Retinal pigment epithelial cell (primary cell): Measurements from ENCODE around the gene RTL10.

Source experiments
- DNase-seq: peaks from one replicate; pipeline ENCODE4 v3.0.0-alpha.2; 2010; ENCODE audit warnings: low read depth
- H3K4me3 ChIP-seq: 2 replicates; pipeline ENCODE4 v1.5.1; 2011; ENCODE audit warnings: mild to moderate bottlenecking, low read length, control low read depth, moderate library complexity
- CTCF ChIP-seq: conservative IDR thresholded peaks from 2 replicates; pipeline ENCODE4 v1.5.1; 2011; ENCODE audit warnings: low read depth, low read length, control low read depth, inconsistent platforms

The RTL10 gene

DNA sequence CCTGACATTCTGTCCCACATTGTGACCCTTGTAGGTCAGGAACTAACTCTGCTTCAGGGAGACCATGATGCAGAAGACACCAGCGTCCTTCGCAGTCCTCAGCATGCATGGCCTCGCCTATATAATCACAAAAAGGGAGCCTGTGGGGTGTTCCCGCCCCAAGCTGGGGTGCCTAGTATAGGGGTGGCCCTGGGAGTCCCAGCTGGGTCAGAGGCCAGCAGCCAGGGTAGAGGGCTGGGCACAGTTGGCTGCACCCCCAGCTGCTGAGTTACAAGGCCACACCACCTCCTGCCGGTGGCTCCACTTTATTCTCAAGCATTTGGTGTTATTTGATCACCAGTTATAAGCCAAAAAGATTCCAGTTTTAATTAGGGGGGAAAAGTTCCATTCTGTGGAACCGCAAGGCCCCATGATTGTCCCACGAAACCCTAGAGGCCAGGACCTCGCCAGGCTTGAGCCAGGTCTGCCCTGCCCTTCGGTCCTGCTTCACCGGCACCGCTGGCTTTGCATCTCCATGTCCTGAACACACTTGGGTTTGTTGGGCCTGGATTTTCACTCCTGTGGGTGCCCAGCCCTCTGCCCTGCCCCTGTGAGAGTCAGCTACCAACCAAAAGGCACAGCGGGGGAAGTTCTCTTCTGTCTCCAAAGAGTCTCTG is 15.0 kb upstream of the RTL10 start:
- DNase-seq: no peak
- no peak for TF ChIP-seq CTCF
- no peak overlapping the region for H3K4me3 ChIP-seq

DNA sequence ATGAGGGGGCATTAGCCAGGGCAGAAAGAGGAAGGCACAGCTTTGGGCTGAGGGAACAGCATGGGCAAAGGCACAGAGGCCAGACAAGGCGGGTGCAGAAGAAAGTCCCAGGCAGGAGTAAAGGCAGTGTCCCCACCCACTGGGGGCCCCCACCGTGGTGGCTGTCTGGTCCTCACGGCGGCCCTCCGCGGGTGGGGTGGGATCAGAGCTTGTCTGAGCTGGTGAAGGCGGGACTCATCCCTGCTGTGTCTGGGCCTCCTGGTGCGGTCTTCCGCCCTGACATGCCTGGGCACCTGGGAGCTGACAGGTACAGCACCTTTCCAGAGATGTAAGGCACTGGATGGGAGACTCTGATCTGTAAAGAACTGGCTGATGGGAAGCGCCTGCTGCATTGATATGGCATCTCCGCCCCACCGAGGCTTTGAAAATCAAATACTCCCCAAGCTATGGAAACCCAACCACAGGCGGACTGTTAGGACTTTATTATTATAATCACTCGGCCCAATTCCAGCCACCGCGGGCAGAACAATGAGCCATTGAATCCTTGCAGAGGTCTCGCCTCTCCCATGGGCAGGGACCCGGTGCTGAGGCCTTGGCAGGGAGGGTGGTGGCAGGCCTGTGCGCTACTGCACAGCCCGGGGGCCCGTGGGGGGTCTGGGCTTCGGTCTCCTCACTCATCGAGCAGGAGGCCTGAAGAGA is 14.2 kb upstream of the RTL10 start:
- TF ChIP-seq CTCF: no peak
- H3K4me3 ChIP-seq: no peak overlapping the region
- DNase-seq: no peak

- TF ChIP-seq CTCF: no peak
- no peak for DNase-seq
- no peak overlapping the region for H3K4me3 ChIP-seq
Measured at GRCh38 chr22:19868333-19868732, 13.7 kb upstream of the RTL10 start.

DNA sequence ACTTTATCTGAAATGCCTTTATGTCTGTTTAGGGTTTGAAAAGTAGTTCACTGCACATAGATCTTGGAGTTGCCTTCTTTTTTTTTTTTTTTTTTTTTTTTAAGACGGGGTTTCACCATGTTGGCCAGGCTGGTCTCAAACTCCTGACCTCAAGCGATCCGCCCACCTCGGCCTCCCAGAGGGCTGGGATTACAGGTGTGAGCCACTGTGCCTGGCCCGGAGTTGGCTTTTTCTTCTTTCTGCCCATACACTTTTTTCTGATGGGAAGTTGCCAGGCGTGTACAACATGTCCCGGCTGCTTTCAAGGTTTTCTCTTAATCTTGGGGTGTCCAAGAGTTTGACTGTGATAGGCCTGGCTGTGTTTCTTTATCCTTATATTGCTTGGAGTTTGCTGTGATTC is 12.9 kb upstream of the RTL10 start:
- DNase-seq: no peak
- no peak for TF ChIP-seq CTCF
- no peak overlapping the region for H3K4me3 ChIP-seq

GRCh38 chr22:19866665-19867009 is 12.0 kb upstream of the RTL10 start:
- H3K4me3 ChIP-seq: no peak overlapping the region
- TF ChIP-seq CTCF: no peak
- DNase-seq: no peak

DNA sequence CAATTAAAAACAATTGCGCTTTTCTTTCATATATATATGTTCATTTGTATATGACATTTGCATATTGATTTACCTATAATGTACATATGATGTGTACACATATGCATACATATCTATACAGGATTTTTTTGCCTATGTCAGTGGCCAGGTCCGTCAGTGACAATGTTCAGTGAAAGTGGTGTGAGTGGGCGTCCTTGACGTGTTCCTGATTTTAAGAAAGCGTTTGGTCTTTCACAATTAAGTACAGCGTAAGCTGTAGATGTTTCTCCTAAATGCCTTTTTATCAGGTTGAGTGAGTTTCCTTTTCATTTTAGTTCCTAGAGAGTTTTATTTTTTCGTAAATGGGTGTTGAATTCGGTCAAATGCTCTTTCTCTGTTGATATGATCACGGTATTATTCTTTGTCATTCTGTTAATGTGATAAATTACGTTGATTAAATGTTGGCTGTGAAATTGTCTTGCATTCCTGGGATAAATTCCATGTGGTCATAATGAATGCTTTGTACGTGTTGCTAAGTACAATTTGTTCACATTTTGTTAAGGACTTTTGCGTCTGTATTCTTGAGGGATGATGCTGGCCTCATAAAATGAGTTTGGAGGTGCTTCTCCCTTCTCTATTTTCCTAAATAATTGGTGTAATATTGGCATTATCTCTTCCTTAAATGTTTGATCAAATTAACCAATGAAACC is 10.6 kb upstream of the RTL10 start:
- H3K4me3 ChIP-seq: no peak overlapping the region
- DNase-seq: no peak
- no peak for TF ChIP-seq CTCF

- DNase-seq: no peak
- H3K4me3 ChIP-seq: no peak overlapping the region
- TF ChIP-seq CTCF: no peak
Measured at GRCh38 chr22:19864538-19865106, 9.9 kb upstream of the RTL10 start.
